CD4-positive, alpha-beta T cell treated with Interleukin-4 for 4 hours (primary cell): ENCODE results near the gene DAD1.
A peak's percentile ranks its signal among the peaks of the same experiment; 100 is the strongest.
"Not testable (repeated sequence)": the region's sequence is repeated elsewhere in the genome, so short reads cannot be mapped to it uniquely, and the experiment has no call there.

Experiments used
- DNase-seq: peaks from one replicate; pipeline ENCODE4 v3.0.0-alpha.2; 2020

Gene DAD1

DNA sequence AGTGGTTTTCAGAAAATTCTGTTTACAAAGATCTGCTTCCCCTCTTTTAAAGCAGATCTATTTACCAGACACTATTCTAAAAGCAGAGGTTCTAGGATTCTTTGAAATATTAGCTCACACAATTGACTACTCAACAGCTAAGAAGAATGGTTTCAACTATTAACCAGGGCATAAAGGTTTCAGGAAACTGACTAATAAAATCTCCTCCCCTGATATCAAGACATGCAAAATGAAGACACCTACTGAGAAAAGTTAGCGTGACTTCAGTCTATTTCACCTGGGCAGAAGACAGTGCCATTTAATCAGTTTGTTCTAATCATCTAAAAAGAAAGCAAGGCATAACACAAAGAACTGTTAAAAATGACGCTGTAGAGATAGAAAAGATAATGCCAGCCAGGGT, 22.2 kb downstream of the DAD1 start:
- peak; percentile 88 for DNase-seq

DNA sequence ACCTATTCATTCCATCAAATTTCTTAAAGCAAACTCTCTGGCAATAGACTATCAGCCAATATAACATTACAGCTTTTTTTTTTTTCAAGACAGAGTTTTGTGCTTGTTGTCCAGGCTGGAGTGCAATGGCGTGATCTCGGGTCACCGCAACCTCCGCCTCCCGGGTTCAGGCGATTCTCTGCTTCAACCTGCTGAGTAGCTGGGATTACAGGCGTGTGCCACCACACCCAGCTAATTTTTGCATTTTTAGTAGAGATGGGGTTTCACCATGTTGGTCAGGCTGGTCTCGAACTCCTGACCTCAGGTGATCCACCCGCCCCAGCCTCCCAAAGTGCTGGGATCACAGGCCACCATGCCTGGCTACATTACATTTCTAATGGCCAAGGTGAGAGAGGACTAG, 22.8 kb downstream of the DAD1 start:
- DNase-seq: not testable (repeated sequence)

DNA sequence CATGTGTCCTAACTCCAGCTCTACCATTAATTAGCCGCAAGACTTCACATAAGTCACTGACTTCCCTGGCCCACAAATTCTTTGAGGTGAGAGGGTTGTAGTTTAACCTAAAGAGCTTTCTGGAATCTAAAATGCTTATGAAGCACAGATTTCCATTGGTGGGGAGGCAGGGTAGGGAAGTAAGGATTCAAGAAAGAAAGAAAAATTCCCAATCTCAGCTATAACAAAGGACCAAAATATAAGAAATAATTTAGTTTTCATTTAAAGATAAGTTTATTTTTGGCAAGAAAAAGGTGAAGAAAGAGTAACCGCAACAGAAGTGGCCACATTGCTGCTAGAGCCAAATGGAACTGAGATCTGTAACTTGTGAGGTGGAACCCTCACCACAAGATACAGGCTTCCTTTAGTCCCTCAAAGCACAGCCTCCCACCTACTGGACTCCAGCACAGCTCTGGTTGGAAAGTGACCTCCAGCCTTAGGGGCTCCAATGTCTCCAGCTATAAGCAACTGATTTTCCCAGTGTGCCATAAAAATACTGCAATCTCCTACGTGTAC, 23.6 kb downstream of the DAD1 start:
- no peak for DNase-seq

DNA sequence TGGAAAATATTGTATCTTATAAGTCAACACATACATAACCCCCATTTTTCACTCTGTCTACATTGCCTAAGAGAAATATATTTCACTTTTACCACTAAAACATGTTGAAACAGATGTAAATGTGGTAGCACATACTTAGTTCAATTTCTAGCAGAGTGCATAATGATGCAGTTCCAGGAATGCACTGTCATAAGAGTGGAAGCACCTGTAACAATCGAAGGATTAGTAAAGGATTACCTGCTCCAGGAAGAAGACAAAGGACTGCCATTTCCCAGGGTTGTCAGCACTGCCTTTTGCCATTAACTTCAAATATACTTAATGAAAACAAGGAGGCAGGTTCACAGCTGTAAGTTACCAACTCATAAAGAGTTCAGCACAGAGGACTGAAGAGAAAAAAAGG, 24.6 kb downstream of the DAD1 start:
- DNase-seq: no peak

DNA sequence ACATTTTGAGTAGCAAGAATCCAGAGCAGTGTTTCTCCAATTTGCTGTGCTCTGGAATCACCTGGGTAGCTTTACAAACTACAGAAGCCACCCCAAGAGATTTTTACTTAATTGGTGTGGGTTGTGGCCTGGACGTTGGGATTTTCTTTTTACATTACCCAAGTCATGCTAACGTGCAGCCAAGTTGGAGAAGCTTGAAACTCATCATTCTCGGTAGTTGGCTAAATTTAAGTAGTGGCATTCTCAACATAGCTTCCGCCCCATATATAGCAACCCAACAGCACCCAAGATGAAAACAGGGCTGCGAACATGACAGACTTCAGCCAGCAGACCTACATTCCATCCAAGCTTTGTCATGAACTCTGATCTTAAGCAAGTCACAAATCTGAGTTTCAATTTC, 25.0 kb downstream of the DAD1 start:
- DNase-seq: no peak

DNA sequence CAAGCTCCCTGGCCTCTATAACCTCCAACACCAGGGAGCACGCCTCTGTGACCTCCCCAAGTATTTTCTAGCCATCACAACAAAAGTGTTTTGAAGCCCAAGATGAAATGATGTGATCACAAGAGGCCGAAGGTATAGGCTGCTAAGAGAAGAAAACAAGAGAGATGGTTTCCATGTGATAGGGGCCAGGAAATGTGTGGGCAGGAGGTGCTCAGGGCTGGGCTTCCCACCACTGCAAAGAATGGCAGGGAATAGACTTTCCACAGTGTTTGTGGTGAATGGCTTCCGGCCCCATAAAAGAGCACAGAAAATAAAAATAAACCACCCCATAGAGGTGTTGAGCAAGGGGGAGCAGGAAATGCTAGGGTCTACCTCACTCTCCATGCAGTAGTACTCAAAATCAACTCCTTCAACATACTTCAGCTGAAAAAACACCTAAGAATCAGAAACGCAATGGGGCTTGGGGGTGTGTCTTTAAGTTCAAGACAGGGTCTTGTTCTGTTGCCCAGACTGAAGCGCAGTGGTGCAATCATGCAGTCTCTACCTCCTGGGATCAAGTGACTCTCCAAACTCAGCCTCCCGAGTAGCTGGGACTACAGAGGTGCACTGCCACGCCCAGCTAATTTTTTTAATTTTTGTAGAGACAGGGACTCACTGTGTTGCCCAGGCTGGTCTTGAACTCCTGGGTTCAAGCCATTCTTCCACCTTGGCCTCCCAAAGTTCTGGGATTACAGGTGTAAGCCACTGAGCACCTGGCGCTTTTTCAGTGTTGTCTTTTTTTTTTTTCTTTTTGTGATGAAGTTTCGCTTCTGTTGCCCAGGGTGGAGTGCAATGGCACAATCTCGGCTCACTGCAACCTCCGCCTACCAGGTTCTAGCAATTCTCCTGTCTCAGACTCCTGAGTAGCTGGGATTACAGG, 27.1 kb downstream of the DAD1 start:
- DNase-seq: peak; percentile 95

DNA sequence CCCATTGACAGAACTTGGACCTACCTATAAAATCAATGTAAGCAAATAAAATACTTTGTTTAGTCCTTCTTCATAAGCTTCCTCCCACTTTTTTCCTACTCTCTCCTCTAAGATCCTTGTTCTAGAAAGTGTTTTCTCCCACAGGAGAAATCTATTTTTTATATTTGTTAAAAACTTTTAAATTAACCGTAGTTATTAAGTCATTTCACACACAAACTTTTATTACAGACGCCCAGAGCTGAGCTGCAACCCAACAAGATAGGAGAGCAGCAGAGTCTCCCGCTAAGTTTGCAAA, 27.7 kb downstream of the DAD1 start:
- no peak for DNase-seq

DNA sequence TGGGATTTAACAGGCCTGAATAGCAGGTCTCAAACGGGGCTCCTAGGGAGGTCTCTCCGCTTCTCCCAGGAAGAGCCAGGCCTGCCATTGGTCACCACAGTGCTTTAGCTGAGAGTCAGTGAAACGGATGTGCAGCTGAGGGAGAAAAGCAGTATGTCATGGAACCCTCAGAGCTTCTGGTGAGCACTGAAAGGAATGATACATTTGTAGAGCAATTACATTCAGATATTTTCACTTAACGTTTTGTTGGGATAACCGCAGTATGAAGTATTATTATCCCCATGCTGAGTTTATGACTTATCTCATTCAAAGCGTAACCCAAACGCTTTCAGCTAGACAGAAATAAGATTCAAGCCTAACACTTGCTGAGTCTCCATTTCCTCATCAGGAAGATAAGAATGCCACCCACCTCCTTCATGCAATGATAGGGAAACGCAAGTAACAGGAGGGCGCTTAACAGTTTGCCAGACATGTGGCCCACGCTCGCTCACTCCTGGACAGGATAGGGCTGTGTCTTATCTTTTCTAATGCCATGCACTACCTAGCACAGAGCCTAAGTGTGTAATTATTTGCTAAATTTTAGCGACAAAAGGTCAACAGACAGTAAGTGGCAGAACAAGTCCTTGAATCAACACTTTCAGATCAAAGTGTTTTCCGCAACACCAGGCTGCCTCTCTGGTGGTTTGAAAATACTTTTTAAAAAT, 28.2 kb downstream of the DAD1 start:
- DNase-seq: no peak

DNA sequence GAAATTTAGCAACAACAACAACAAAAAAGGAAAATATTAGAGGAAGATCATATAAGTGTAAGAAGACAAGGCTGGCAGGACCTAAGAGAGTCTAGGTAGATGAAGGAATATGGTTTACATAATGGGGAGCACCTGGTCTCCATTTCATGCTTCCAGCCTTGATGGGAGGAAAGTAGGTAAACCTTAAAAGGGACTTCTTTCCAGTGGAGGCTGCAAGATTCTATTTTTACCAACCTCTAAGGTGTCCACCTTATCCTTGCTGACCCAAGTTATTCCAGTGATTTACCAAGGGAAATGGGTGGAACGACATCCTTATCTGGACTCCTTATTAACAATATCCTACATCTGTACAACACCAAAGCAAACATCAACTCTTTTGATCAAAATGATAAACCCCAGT, 30.0 kb downstream of the DAD1 start:
- no peak for DNase-seq

DNA sequence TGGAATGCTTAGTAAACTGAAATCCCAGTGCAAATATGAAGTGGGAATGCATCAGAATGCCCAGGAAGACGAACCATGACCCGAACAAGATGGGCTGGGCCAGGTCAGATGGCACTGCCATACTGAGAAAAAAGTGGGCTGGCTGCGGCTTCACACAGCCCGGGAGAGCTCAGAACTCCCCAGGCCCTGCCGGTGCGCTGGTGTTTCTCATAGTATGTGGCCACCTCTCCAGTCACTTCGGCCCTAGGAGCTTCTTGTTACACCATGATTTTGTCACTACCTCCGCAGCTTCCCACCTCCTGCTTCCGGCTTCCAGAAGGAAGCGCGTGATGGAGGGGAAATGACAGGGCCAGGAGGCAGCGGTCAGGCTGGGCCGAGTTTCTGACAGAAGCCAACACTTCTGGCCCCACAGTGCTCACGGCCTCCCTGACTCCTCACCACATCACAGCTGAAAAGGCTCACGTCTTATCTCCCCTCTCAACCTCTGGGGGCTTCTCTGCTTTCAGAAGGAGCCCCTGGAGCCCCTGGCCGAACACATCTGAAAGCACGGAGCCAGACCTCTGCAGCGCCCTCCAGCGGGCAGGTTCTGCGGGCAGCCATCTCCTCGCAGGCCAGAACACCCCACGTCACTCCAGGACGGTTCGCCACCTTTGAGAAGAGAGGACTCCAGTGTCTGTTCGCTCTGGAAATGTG, 30.7 kb downstream of the DAD1 start:
- peak; percentile 64 for DNase-seq

DNA sequence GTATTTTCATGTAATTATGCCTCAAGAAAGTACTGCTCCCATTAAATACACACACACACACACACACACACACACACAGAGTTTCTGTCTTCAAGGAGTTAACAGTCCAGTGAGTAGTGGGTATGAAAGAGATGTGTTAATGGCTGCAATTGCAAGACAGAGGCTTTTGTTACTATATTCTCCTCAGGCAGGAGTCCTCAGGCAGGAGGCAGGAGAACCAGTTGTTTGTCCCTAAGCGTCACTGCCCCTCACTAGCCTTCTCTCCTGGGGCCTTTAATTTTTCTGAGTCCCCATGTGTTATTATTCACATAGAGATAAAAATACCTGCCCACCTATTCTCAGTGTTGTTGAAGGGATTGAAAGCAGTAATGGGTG, 31.2 kb downstream of the DAD1 start:
- no peak for DNase-seq

DNA sequence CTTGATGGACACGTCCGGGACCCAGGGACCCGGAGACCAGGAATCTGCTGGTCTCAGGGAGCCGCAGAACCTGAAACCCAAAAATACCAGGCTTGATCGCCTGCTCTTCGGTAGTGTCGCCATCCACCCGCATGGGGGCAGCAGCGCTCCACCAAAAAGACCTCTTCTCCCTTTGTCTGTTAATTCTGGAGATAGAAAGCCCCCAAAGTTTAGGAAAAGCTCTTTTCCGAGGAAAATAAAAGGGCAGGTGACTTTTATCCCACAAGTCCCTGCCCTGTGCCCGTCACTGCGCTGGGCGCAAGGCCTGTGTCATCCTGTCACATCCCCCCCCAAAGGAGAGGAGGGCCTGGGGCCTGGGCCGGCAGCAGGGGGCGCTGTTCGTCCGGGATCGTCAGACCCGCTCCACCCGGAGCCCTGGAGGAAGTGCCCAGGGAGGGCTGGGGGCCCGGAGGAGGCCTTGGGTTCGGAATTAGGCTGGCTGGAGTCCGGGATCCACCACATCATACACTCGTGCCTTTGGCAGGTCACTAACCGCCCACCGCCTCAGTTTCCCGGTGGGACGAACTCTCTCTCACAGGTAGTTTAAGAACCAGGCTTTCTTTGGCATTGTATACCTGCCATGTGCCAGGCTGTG, 31.9 kb downstream of the DAD1 start:
- DNase-seq: peak; percentile 84

DNA sequence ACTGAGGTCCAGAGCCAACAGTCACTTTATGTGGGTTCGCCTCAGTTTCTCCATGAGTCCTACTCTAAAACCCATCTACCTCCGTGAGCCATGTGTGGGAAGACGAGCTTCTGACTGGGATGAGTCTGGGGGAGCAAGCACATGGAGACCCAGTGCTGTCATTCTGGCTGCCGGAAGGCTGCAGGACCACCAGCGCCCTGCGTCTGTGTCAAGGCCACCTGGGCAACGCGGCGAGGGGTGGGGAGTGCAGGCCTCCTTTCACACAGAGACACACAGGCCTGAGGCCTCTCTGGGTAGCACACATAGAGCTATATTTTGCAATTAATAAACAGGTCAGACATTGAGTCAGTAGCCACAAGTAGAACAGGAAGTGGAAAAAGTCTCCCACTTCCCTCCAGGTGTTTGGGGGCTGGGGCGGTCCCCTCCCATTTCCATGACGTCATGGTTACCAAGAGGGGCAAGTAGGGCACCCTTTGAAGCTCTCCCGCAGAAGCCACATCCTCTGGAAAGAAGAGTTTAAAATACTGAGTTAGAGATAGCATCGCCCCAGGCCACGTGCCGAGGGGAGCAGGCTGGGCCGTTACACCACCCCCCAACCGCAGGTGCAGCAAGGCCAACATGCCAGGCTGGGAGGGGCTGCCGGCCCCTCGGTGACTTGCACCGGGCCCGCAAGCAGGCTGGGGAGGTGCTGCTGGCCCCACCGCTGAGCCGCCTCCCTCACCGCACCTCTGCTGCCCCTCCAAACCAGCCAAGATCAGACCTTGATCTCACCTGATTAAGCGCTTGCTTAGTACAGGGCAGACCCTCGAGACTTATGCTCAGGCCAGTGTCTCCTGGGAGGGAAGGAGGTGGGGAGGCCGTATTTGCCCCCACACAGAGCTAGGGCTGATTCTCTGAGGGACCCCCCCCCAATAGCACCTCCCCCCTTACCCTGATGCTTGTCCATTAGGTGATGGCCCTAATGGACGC, 32.7 kb downstream of the DAD1 start:
- peak; percentile 100 for DNase-seq

DNA sequence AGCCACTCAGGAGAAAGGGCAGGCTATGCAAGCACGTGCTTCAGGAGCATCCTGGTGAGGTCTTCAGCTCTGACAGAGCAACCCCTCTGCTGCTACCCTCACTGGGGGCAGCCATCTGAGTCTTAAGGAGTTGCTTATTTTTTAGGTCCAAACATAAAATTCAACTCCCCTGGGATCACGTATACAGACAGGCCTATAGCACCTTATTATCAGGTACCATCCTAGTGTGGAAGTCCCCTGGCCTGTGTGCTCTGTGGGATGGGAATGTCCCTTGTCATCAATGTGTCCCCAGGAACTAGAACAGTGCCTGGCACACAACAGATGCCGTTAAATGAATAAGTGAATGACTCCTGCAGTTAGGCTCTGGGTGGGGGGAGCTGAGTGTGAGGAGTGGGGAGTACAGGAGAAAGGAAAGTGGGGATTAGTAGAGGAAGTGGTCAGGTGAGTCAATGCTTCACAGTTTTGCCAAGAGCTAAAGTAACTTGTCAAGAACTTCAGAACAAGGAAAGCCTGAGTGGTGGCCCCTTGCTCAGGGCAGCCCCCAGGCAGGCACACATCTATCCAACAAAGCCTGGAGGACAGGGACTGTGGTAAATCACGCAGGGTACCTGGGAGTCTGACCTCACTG, 33.5 kb downstream of the DAD1 start:
- DNase-seq: peak; percentile 84

DNA sequence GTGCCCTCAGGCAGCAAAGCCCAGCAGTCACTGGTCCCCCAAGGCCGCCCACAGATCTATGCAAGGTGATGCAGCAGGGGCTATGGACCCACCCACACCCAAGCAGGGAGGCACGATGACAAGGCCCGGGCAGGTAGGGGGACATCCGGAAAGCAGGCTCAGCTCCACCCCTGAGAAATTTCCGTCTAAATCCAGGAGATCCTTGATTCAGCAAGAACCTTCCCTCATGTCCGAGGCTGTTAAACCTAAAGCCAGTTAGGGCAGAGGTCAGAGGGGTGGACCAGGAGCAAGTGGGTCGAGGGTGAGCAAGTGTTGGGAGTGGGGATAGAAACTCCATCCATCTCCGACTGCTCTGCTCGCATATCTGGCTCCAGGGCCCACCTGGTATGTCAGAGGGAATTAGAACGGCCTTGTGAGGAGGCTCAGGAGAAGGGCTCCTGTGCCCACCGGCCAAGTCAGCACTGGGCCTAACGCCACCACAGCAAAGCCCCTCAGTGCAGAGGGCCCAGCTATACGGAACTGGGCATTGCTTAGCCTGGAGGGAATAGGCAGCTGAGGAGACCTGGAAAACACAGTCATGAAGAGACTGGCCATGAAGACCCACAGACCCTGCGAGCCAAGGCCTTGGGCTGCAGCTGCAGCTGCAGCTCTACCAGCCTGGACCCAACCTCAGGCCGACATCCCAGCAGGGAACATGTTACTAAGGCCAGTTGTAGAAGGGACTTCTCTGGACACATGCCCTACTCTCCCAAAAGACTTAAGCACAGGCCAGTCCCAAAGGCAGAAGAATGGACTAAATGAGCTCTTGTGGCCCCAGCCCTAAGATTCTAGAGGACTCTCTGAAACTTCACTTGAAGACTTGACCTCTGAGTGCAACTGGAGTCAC, 34.3 kb downstream of the DAD1 start:
- DNase-seq: no peak

DNA sequence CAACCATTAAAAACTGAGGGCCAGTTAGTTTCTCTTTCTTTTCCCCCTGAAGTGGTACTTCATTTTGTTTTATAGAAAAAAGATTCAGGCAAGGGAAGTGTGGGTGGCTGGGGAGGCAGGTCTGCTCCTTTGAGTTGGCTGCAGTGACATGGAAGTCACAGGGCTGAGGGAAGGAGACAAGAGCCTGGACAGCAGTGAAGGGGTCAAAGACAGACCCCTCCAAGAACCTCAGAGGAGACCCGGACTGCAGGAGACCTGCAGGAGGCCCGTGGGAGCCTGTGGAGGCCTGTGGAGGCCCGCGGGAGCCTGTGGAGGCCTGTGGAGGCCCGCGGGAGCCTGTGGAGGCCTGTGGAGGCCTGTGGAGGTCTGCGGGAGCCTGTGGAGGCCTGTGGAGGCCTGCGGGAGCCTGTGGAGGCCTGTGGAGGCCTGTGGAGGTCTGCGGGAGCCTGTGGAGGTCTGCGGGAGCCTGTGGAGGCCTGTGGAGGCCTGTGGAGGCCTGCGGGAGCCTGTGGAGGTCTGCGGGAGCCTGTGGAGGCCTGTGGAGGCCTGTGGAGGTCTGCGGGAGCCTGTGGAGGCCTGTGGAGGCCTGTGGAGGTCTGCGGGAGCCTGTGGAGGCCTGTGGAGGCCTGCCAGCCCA, 35.0 kb downstream of the DAD1 start:
- not testable (repeated sequence) for DNase-seq

DNA sequence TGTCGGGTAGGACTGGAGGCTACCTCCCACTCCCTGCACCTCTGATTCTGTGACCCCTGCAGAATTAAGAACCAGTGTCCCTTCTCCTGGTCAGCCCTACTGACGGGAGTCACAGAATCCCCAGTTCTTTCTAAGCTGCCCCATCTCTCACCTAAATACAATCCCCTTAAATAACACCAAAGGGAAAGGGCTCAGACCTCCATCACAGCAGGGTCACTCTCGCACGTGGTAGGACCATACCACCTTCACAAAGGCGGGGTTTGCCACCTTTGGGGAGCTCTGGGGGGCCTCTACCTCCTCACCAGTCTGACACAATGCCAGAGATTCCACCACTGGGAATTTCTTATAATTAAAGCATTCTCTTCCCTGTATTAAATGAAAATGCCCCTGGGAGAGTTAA, 35.6 kb downstream of the DAD1 start:
- DNase-seq: no peak

DNA sequence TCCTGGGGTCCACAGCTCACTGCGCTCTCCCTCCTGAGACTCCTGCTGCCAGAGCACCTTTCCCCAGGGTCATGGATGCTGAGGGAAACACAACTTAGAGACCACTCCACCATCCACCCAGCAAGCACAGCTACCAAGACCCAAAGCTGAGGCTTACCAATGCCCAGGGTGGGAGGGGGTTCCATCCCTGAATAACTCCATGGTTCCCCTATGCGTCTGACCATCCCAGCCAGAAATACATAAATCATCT, 36.3 kb downstream of the DAD1 start:
- no peak for DNase-seq

DNA sequence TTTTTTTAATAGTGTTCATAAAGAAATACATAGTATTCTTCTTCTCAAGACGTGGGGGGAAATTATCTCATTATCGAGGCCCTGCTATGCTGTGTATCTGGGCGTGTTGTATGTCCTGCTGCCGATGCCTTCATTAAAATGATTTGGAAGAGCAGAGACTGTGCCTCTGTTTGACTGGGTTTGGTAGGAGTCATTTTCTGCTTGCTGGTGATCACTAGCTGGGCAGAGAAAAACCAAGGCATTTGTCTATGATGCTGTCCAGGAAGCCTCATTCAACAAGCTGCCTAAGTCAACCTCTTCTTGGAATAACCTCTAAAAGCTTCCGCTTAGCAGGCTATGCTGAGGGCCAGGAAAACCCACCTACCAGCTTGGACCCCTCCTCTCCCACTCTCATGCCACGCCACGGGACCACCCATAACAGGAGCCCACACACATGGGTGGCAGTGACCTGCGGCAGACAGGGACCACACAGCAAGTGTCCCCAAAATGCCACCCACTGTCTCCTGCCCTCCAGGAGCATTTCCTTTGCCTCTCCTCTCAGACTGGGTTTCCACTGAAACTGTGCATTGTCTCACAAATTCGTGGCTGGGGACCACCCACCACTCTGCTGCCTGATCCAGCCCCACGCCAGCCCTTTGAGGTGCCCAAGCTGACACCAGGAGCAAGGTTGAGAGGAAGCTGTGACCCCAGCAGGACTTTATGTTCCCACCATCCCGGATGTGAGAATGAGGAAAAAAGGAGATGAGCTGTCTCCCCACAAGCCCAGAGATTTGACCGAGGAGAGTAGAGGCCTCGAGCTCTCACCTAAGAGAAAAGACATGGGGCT, 36.8 kb downstream of the DAD1 start:
- no peak for DNase-seq
